Epithelial cell of prostate (primary cell): Measurements from ENCODE around the gene FAM117B.

ENCODE experiments used
- DNase-seq: peaks from one replicate; pipeline ENCODE4 v3.0.0-alpha.2; 2011; ENCODE audit warnings: low read depth, low spot score
- H3K27ac ChIP-seq: fragments of 450-650 bp; 2 replicates; pipeline ENCODE4 v1.5.1; 2017; ENCODE audit warnings: mild to moderate bottlenecking

Gene FAM117B

GRCh38 chr2:202634556-202635427, at the start of gene FAM117B:
Gene FAM117B (plus strand): TSS chr2:202634969. CDS start chr2:202635188, 219 bp downstream.
- H3K27ac ChIP-seq, result peak within 1 kb of the TSS; percentile 71
- peak; percentile 54 for DNase-seq

- DNase-seq, result no peak
- H3K27ac ChIP-seq, result no peak overlapping the region
Observed at GRCh38 chr2:202588647-202589581, 45.9 kb upstream of the FAM117B start.

GRCh38 chr2:202589582-202589949, 45.2 kb upstream of the FAM117B start:
- no peak overlapping the region for H3K27ac ChIP-seq
- no peak for DNase-seq

GRCh38 chr2:202592566-202592965, 42.2 kb upstream of the FAM117B start:
- H3K27ac ChIP-seq, result no peak overlapping the region

GRCh38 chr2:202599105-202599504, 35.7 kb upstream of the FAM117B start:
- no peak overlapping the region for H3K27ac ChIP-seq

More at GRCh38 chr2:202592566-202592965, 42.2 kb upstream of the FAM117B start:
- DNase-seq, result no peak

GRCh38 chr2:202599911-202600310, 34.9 kb upstream of the FAM117B start:
- no peak overlapping the region for H3K27ac ChIP-seq
- no peak for DNase-seq

More at GRCh38 chr2:202599105-202599504, 35.7 kb upstream of the FAM117B start:
- DNase-seq, result no peak

GRCh38 chr2:202604699-202605098, 30.1 kb upstream of the FAM117B start:
- DNase-seq, result no peak
- H3K27ac ChIP-seq, result no peak overlapping the region

- H3K27ac ChIP-seq, result no peak overlapping the region
- DNase-seq, result no peak
Observed at GRCh38 chr2:202605174-202605573, 29.6 kb upstream of the FAM117B start.

GRCh38 chr2:202608142-202608852, 26.5 kb upstream of the FAM117B start:
- no peak for DNase-seq
- H3K27ac ChIP-seq, result no peak overlapping the region

GRCh38 chr2:202609381-202610145, 25.2 kb upstream of the FAM117B start:
- no peak overlapping the region for H3K27ac ChIP-seq
- DNase-seq, result peak; percentile 43

GRCh38 chr2:202610380-202610779, 24.4 kb upstream of the FAM117B start:
- no peak for DNase-seq
- no peak overlapping the region for H3K27ac ChIP-seq

- no peak overlapping the region for H3K27ac ChIP-seq
- no peak for DNase-seq
Observed at GRCh38 chr2:202612145-202612544, 22.6 kb upstream of the FAM117B start.

- DNase-seq, result no peak
Observed at GRCh38 chr2:202613479-202613878, 21.3 kb upstream of the FAM117B start.

GRCh38 chr2:202624133-202624532, 10.6 kb upstream of the FAM117B start:
- no peak overlapping the region for H3K27ac ChIP-seq
- no peak for DNase-seq

More at GRCh38 chr2:202613479-202613878, 21.3 kb upstream of the FAM117B start:
- H3K27ac ChIP-seq, result no peak overlapping the region

- no peak overlapping the region for H3K27ac ChIP-seq
- no peak for DNase-seq
Observed at GRCh38 chr2:202627042-202627441, 7.7 kb upstream of the FAM117B start.

- no peak for DNase-seq
- no peak overlapping the region for H3K27ac ChIP-seq
Observed at GRCh38 chr2:202628646-202629198, 6.0 kb upstream of the FAM117B start.

- no peak overlapping the region for H3K27ac ChIP-seq
- no peak for DNase-seq
Observed at GRCh38 chr2:202632682-202633290, 2.0 kb upstream of the FAM117B start.

- no peak overlapping the region for H3K27ac ChIP-seq
- no peak for DNase-seq
Observed at GRCh38 chr2:202633470-202633869, 1.3 kb upstream of the FAM117B start.
